Heart right ventricle (tissue), 16 donors: Measurements from ENCODE around the gene PPA2. TPM values are rescaled to one million over a fixed set of nuclear protein-coding genes. Genes with fewer than 3 reads are reported as not detected.

Source experiments
- ATAC-seq, 8 donors: fragments of 200-7000 bp; cut with Tn5 transposase; one replicate each; pipeline ENCODE4 v1.9.1; 2020; ENCODE audit warnings: mild to moderate bottlenecking in 8 of 8, moderate library complexity in 8 of 8, moderate number of reproducible peaks in 1 of 8
- DNase-seq, 2 donors: peaks; one replicate each; pipeline ENCODE4 v3.0.0-alpha.2; 2020
- H3K27ac ChIP-seq, 10 donors: fragments of 200-600 bp; sonication (generic) in 2 of 10; one replicate each; pipeline versions ENCODE4 v1.5.0 to v1.8.0; 2020 to 2022; ENCODE audit warnings: mild to moderate bottlenecking in 3 of 10
- H3K27me3 ChIP-seq, 7 donors: fragments of 200-600 bp; one replicate each; pipeline ENCODE4 v1.8.0; 2021 to 2022; ENCODE audit warnings: mild to moderate bottlenecking in 2 of 7
- H3K36me3 ChIP-seq, 9 donors: fragments of 200-600 bp; sonication (generic) in 1 of 9; one replicate each; pipeline versions ENCODE4 v1.5.0 to v1.8.0; 2020 to 2022; ENCODE audit warnings: mild to moderate bottlenecking in 2 of 9
- H3K4me1 ChIP-seq, 9 donors: fragments of 200-600 bp; sonication (generic) in 1 of 9; one replicate each; pipeline versions ENCODE4 v1.5.0 to v1.8.0; 2020 to 2022; ENCODE audit warnings: mild to moderate bottlenecking in 4 of 9
- H3K4me3 ChIP-seq, 10 donors: fragments of 200-600 bp; sonication (generic) in 2 of 10; one replicate each; pipeline versions ENCODE4 v1.5.0 to v1.8.0; 2020 to 2022; ENCODE audit warnings: mild to moderate bottlenecking in 7 of 10, moderate library complexity in 2 of 10
- H3K9me3 ChIP-seq, 11 donors: fragments of 200-600 bp in 10 of 11; sonication (generic) in 2 of 11; one replicate each; pipeline versions ENCODE4 v1.5.0 to v1.8.0; 2013 to 2022; ENCODE audit warnings: mild to moderate bottlenecking in 2 of 11, control low read depth in 1 of 11, moderate library complexity in 1 of 11
- CTCF ChIP-seq, 9 donors: fragments of 200-600 bp; sonication (generic) in 2 of 9; IDR thresholded peaks; one replicate each; pipeline versions ENCODE4 v1.5.0 to v1.8.0; 2021 to 2022; ENCODE audit warnings: antibody characterized with exemption in 9 of 9, mild to moderate bottlenecking in 5 of 9, moderate library complexity in 1 of 9
- WGBS, 2 donors: extraction: QIAGEN DNeasy Blood & Tissue Kit; methylation state at CpG; one replicate each; pipeline ENCODE4 v1.1.7; 2013; ENCODE audit warnings: inconsistent platforms in 1 of 2; 5-methylcytosine and 5-hydroxymethylcytosine counted together
- intact Hi-C, 10 donors: fragments of 100-400 bp; cut with DNase I; formaldehyde crosslinking; loops; one replicate each; pipeline versions ENCODE4 v1.11.1 to v1.14.2; 2022
- polyA plus RNA-seq, 2 donors: library from polyadenylated mRNA; stranded (reverse); fragments of 200-250 nt; gene quantifications; one replicate each; pipeline ENCODE4 v1.2.3, GENCODE V29; 2013
- total RNA-seq, 10 donors: library from RNA; stranded (reverse); fragmentation: NEBNext Ultra II Directional in 3 of 10; extraction: Animal tissue kit (Norgen Biotek cat#: 25700) in 3 of 10; gene quantifications; one replicate each; pipeline versions ENCODE4 v1.2.1 to v1.2.4, GENCODE V29; 2021 to 2023
- donor health status: Arrhythmogenic right ventricular cardiomyopathy.
- donor health status: ischemic (EF 13 %, LVEDD 7.1; RV severe dilation, severe dysfunction).
- donor health status: healthy with polysubstance abuse.
- donor health status: DM: no; HTN: yes; CAD: no.
- donor health status: DM: no; HTN: no; CAD: no.
- donor health status: ischemic (EF 25% LVEDD 6.9; RV normal size, moderate dysfunction).
- donor health status: ischemic (EF 25% LVEDD 5.7; RV mildly dilated, moderate dysfunction).
- donor health status: healthy.
- donor health status: DM: yes; HTN: yes; CAD: no.
- donor health status: Ischemic cardiomyopathy.
- donor health status: ischemic (EF 35%, LVEDD 5.7; RV mildly dilated, moderate dysfunction).
- donor health status: nonischemic (EF 11% LVEDD 7.7; RV severe dilation, severe dysfunction).
- donor health status: DM: yes; HTN: yes; CAD: no.
- donor health status: PGD.
- donor health status: ischemic (EF 29% LVEDD 5.4; RV normal size, mild dysfunction).
- donor health status: nonischemic (EF 23%, LVEDD 6.1; RV moderate dilation, normal function).

PPA2 gene
- total and polyA plus RNA-seq, 12 donors: 55.2 to 105 (median 91.6) TPM

DNA sequence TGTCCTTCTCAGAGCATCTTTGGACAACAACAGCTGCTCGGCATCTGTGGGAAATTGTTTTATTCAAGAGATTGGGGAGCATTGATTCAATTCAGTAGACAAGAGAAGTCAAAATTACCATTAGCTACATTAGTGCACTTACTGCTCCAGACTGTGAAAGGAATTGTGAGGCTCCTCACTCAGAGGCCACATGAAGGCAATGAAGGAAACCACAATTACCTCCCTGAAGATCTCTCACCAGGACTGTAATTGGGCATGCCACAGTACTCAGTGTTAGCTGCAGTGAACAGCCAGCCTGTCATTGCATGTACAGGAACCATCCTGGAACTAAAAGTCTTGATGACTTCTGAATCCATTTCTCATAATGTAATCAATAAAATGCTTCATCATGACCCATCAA, 144.8 kb downstream of the PPA2 start:
- Histone ChIP-seq H3K27me3 (no peaks in the 10 kb centered on the region), H3K9me3 (peaks cover 0 to 5% (median 0%) of the 10 kb centered on the region in 11 donors), H3K36me3 (peaks cover 0 to 4% (median 0%) of the 10 kb centered on the region in 9 donors), H3K27ac (no peak overlapping the region), H3K4me3 (no peak overlapping the region), H3K4me1 (no peaks in the 10 kb centered on the region)
- no peak for DNase-seq
- intact Hi-C loops: no loop called here
- no peak for TF ChIP-seq CTCF (IDR thresholded peaks at IDR 0.05)
- WGBS, 2 donors: 93 to 94% methylated on average over 1 of the region's 1 CpG
- ATAC-seq: no peak

DNA sequence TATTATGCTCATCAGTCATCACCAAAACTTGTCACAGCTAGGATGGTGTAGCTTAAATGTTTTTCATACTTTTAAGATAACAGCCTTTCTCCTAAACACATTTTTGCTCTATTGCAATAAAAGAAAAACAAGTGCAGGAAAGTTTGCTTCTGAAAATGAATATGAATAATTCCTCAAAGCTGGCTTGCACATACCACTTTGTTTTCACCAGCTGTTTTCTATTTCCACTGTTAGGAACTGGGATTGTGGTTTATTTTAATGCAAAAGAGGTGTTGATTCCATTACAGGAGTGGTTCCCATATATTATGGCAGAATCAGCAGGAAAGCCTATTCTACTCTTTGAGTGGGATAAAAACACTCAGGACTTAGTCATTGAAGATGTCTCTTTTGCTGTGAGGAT, 145.9 kb downstream of the PPA2 start:
- ATAC-seq (no peak), DNase-seq (no peak)
- H3K27me3 ChIP-seq: no peaks in the 10 kb centered on the region
- peaks cover 0 to 5% (median 0%) of the 10 kb centered on the region in 11 donors for H3K9me3 ChIP-seq
- TF ChIP-seq CTCF (IDR thresholded peaks at IDR 0.05): no peak
- H3K27ac ChIP-seq: no peak overlapping the region
- intact Hi-C loops: no loop called here
- no peaks in the 10 kb centered on the region for H3K36me3 ChIP-seq
- no peaks in the 10 kb centered on the region for H3K4me1 ChIP-seq
- H3K4me3 ChIP-seq: no peak overlapping the region

DNA sequence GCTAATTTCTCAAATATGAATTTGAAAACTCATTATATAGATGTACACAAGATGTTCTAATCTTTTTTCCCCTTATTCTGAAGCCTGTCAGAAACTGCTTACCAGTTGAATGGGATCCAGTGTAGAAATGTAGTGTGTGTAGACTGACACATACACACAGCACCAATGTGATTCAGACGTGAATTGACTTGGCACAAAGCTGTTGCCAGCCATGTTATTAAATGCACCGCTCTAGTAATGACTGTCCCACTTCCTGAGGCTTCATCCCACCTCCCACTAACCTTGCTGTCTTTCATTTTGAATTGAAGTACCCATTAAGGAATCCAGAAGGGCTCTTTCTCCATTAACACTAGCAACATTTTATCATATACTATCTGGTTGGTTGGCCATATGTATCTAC, 146.6 kb downstream of the PPA2 start:
- TF ChIP-seq CTCF (IDR thresholded peaks at IDR 0.05): no peak
- no peak for DNase-seq
- Histone ChIP-seq H3K9me3 (peaks cover 0 to 5% (median 0%) of the 10 kb centered on the region in 11 donors), H3K4me3 (no peak overlapping the region), H3K27me3 (no peaks in the 10 kb centered on the region), H3K27ac (no peak overlapping the region), H3K36me3 (no peaks in the 10 kb centered on the region), H3K4me1 (no peaks in the 10 kb centered on the region)
- no peak for ATAC-seq
- intact Hi-C loops: no loop called here
- 87 to 88% methylated on average over 2 of the region's 2 CpGs for WGBS, 2 donors

Other genes starting within 250 kb of the PPA2 start
- gene ARHGEF38, start 78.6 kb upstream of the PPA2 start, total RNA-seq: under 1 TPM in 1 of 10 donors, not detected in 9; 0.28 TPM
- not detected for gene ARHGEF38, start 78.6 kb upstream of the PPA2 start, polyA plus RNA-seq
- 10 to 100 TPM; 18.8 to 25.1 (median 22.3) TPM for gene INTS12, start 234.6 kb upstream of the PPA2 start, total RNA-seq
- gene INTS12, start 234.6 kb upstream of the PPA2 start, polyA plus RNA-seq: 10 to 100 TPM in 1 of 2 donors, 1 to 10 TPM in 1; 7.8 to 27.5 TPM
- 1 to 10 TPM; 2.4 to 5.9 (median 4.4) TPM for gene GSTCD, start 234.7 kb upstream of the PPA2 start, total RNA-seq
- gene GSTCD, start 234.7 kb upstream of the PPA2 start, polyA plus RNA-seq: 1 to 10 TPM in 1 of 2 donors, under 1 TPM in 1; 0.66 to 1.3 TPM